ENCODE data around the gene CTAGE1.
A peak's percentile ranks its signal among the peaks of the same experiment; 100 is the strongest.

The CTAGE1 gene

DNA sequence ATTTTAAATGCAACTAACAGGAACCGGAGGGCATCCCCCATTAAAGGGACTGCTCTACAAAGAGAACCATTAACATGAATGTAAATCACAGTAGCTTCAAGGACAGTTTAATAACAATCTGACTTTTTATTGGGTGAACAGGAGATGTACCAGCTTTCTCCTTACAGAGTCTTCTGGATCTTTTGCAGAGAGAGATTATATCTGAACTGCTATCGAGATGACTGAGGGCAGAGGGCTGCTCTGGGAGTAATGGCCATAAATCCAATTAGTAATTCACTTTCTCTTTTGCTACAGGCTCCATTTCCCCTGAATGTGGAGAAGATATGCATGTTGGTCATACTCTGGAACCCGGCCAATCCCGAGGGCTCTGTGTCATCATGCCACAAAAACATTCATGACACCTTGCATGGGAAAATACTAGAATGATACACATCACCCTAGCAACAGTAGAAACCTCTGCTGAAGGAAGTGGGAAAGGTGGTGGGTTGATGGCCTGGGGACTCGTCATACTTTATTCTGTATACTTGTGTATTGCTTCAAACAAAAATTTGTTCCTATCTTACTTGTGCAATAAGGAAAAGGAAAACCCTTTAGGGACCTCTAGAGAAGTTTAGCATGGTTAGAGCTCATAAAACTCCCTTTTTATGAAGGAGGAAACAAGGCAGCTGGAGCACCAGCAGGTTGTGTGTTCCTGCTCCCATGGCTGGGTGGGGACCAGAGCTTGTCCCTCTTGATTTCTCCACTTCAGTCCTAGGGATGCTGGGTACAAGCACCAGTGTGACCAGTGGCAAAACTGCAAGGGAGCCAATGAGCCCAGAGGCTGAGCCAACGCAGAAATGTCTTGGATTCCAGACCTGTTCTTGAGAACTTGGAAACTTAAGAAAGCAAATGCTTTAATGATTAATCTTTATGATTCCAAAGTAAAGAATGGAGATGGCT is 26.0 kb downstream of the CTAGE1 start:
- DNase-seq (ENCODE audit: low read depth), result peak; percentile 62

GRCh38 chr18:22387787-22388186 is 29.9 kb downstream of the CTAGE1 start:
- DNase-seq (ENCODE audit: low read depth), result no peak

DNA sequence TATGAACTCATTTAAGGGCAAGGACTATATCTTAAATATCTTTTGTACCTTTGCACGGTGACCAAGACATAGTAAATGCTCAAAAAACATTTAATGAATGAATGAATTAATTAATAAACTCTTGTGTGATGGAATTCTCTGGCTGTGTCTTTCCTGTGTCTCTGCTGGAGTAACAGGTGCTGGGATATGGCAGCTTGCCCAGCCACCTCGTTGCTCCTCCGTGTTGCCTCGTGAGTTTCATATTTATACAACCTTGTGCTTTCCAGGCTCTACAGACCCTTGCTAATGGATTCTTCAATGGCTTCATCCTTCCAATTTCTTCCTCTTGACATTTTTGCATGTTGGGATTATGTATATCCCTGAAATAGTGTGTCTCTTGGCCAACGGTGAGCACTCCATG is 30.4 kb downstream of the CTAGE1 start:
- DNase-seq (ENCODE audit: low read depth), result no peak

DNA sequence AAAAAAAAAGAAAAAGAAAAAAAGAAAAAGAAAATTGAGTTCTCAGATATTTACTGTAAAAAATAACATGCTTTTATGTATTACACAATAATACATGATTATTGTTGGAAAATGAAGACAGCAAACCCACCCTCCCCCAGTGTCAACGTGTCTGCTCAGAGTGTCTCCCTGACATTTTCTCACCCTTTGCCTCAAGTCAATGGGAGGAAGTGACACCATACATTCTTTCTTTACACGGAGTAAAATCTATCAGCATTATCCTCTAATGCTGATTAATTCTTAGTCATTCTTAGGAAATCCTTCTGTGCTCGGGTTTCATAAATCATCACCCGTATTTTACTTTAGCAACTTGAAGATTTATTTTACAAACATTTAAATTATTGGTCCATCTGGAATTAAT is 32.0 kb downstream of the CTAGE1 start:
- DNase-seq (ENCODE audit: low read depth), result peak; percentile 90

DNA sequence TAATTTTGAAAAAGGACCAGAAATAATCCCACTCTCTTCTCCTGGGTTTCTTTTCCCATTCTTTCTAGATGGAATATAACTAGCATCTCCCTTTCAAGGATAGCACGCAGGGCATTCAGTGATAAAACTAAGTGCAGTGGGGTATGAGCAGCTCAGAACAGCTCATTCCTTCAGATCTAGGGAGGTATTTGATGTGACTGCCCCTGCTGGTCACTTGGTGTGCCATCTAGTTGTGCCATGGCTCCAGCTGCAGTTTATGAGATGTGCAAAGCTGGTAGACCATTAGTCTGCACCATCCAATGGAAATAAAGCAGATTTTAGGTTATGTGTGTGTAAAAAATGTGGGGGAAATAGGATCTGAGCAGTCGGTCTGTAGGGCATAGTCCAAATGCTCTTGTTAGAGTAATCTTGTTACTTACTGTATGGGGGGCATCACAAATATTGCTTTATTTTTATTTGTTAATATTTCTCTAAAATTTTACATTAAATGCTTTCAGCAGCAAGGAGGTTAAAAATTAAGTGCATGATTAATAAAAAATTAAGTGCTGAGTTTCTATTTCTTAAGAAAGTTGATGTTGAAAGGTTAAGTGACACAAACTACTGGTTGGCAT is 38.9 kb downstream of the CTAGE1 start:
- DNase-seq (ENCODE audit: low read depth), result peak; percentile 12

GRCh38 chr18:22377769-22378168 is 39.9 kb downstream of the CTAGE1 start:
- DNase-seq (ENCODE audit: low read depth), result no peak

DNA sequence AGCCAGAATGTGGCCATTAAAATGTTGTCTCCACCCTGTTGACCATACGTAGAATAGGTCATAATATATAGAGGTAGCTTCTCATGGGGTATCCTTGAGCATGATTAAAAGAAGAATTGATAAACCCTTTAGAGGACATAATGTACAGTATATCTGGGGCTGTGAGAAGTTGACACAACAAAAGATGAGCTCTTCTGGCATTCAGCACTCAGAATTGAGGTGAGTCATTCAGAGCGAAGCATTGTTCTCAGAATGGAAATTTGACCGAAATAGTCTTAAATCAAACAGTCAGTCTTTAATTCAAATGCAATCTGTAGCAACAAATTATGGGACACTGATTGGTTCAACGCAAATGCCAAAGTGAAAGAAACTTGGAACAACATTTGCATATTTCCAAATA is 47.3 kb downstream of the CTAGE1 start:
- DNase-seq (ENCODE audit: low read depth), result no peak

- no peak for DNase-seq (ENCODE audit: low read depth)
Measured at GRCh38 chr18:22368021-22368420, 49.7 kb downstream of the CTAGE1 start.

GRCh38 chr18:22367303-22367702 is 50.4 kb downstream of the CTAGE1 start:
- no peak for DNase-seq (ENCODE audit: low read depth)

DNA sequence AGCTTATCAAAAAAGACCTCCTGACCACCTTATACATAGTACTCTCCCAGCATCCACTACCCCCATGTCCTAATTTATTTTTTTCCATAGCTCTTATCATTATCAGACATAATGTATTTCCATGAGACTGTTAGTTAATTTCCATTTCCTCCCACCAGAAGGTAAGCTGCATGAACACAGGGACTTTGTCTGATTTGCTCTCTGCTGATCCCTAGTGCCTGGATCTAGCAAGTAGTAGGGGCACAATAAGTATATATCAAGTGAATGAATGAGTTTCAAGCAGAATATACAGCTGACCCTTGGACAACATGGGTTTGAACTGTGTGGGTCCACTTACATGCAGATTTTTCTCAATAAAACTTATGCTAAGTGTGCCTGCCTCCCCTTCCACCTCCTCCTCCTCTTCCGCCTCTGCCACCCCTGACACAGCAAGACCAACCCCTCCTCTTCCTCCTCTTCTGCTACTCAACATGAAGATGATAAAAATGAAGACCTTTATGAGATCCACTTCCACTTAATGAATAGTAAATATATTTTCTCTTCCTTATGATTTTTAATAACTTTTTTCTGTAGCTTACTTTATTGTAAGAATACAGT is 53.8 kb downstream of the CTAGE1 start:
- DNase-seq (ENCODE audit: low read depth), result no peak
